NCI-H82 (cell line): ENCODE measurements around the gene LBR.
A peak's percentile ranks its signal among the peaks of the same experiment; 100 is the strongest.
"Not testable (repeated sequence)": the region's sequence is repeated elsewhere in the genome, so short reads cannot be mapped to it uniquely, and the experiment has no call there.

Source experiments
- DNase-seq: peaks from one replicate; lab custom pipeline; 2025; lab: John Stamatoyannopoulos, UW

Gene LBR

DNA sequence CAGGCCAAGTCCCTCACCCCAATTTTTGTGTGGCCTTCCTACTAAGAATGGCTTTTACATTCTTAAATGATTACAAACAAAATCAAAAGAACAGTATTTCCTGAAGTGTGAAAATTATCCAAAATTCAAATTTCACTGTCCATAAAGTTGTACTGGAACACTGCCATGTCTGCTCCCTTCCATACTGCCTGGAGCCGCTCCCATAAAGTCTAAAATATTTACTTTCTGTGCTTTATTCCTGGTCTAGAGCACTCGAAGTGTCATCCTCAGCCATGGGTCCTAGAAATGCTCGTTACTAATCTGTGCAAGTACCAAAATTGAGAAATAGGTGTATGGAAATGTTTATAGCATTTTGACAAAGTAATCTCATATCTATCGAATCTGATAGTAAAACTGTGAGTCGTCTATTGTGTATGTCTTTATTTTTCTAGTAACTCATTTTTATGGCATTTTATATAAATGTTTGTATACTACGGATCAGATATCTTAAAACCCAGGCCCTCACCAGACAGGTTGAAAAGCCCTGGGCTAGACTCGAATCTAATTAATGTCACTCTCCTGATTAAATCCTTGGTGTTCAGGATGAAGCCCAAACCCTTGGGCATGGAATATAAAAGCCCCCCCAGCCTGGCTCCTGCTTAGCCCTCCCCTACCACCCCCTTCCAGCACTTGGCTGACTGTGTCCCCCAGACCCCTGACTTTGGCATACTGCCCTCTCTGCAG, 4.9 kb downstream of the LBR start:
- peak; percentile 94 for DNase-seq

DNA sequence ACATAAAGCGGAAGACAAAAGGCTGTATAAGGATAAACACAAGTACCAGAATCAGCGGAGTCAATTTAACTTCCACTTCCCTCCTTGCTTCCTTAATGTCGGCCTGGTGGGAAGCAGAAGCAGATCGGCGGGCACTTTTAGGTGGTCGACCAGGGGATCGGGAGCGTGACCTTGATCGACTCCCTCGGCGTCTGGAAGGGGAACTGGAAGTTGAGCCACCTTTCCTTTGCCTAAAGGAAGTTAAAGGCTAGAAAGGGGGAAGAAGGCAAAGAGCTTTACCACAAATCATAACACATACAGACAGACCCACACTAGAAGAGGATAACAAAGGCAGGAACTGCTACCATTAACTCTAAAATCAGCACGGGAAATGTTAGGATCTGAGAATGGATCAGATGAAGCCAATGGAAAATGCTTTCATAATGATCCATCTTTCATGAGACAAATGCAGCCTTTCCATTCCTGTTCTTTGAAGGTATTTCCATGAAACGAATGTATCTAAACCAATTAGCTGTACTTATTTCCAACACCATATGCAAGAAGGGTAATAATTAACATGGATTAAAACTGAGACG, 5.7 kb downstream of the LBR start:
- DNase-seq = peak; percentile 31

DNA sequence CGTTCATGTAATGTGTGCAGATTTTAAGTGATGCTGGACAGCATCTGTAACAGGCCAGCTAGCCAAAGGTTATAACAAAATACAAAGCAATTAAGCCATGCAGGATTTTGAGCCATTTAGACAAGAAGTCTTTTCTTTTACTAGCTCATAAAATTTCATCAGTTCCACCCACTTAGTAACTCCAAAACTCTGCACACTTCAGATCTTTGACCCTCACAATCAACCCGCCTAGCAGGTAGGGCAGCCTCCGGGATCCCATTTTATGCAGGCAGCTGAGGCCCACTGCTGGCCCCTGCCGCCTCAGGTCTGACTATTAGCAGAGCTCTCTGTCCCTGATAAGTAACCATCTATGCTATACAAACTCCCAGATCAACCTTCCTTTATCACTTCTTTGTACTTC, 9.2 kb downstream of the LBR start:
- no peak for DNase-seq

DNA sequence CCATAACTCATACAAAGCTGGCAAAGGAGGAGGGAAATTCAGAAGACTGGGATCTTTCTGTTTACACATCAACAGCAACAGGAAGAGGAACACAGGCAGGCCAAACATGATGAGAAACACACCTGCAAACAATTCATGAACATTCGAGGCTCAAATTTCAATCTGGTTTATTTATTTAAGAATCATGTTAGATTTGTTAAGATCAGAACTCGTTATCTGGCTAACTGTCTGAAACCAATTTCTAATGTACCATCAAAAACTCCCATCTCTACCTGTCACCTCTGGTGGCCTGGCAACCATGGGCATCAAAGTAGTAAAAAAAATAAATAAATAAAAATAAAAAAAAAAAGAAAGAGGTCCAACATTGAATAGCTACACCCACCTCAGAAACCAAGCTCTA, 9.8 kb downstream of the LBR start:
- no peak for DNase-seq

DNA sequence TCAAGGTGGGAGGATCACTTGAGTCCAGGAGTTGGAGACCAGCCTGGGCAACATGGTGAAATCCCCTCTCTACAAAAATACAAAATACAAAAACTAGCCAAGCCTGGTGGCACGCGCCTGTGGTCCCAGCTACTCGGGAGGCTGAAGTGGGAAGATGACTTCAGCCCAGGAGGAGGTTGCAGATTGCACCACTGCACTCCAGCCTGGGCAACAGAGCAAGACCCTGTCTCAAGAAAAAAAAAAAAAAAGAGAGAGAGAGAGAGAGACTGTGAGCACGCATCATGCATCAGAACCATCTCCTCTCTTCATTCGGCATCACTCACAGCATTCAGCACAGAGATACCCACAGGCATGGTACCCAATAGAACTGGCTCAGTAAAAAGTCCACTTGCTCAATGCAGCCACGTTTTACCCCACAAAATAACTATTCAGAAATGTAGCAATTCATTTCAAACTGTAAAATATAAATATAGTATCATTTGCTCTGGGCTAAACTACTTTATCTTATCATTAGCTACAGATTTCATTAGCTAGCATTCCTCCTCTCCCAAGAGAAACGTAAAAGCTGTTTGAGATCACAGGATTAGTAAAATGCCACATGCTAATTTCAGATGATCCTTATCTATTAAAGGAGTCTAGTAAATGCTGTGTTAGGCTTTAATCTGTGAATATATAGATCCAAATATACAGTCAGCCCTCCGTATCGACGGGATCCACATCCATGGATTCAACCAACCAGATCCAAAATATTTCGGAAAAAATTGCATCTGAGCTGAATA, 11.7 kb downstream of the LBR start:
- DNase-seq = peak; percentile 21

DNA sequence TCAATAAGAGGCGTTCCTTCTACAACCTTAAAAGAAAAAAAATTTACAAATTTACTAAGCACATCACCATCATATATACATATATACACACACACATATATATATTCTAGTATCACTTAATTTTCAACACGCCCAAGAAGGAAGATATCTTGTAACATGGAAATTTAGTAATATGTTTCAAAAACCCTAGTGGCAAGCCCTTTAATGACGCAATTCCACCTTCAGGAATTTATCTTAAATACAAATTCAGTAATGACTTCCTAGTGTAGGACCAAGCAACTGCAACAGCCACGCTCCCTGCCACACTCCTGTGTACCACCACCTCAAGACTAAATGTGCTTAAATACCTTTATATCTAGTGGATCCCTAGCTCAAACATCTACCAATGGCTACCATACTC, 12.5 kb downstream of the LBR start:
- DNase-seq = no peak

DNA sequence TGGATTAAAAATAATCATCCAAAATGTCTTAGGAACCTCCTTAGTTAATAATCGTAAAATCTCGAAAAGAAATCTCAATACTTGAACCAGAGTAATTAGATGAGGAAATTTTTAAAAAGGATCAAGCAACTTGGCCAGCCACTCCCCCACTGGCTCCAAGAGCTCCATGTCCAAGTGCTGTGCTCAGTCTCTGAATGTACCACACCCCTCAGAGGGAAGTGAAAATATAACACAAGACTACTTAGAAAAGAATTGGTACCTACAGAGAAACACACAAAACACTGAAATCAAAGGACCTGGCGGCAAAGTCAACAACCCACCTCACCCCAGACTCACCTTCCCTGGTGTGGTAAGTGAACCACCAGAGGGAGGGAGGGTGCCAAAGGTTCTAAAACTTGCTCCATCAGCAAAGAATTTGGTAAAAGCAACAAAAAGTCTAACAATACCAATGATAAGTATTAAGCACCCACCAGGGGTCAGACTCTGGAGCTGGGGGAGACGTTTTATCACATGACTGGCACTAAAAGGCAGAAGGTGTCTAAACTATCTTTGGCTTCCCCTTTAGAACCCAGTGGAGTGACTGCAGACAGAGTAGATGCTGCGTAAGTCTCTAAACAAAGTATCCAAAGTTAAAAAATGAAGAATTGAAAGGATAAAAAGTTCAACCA, 14.0 kb downstream of the LBR start:
- no peak for DNase-seq

DNA sequence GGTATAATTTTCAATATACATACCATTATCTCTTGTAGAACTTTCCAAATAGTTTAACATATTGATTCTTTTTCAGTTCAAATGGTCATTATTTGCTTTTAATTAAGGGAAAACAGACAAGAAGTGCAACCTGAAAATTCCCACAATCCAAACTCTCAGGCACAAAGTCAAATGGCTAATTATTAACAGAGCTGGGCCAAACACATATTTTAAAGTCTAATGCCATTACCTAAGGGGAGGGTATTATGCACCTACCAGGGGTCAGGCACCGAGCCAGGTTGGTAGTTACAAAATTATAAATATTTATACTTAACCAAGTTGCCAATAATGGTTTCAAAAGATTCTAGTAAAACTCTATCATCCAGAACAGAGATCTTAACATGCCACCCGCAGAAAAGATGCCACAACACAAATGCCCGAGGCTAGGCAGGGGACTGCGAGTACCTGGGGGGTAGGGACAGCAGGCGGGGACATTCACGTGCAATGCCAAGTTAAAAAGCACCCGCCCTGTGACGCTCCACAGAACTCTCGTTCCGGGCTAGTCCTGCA, 15.0 kb downstream of the LBR start:
- no peak for DNase-seq

DNA sequence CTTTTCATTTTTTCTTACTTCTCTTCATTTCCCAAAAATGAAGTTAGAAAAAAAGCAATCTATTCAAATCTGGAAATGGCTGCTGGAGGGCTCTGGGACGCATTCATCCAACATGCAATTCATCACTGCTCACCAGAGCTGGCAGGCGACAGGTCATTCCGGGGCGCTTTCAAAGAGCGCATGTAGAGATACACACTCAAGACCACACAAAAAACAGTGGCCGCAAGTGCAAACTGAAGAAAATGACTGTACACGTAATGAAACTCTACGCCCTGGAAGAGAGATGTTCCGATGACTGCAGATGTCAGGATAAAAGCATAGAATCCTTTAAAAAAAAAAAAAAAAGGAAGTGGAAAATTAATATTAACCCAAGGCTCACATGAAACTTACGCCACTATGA, 15.5 kb downstream of the LBR start:
- DNase-seq = no peak

DNA sequence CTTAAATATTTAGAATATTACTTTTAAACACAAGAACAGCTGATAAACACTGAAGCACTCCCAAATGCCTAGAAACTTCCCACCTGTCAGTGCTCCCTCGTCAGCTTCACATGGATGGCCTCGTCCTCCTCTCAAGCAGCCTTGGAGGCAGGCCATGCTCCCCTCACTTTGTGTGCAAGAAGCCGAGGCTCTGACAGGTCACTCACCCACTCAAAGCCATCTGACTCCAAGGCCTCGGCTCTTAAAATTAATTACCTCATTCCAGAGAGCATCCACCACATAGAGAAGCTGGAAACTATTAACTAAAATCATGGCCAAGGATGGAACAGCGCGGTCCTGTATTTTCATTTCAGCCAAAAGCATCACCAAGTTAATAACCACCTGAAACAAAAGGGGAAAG, 17.8 kb downstream of the LBR start:
- DNase-seq = peak; percentile 23

DNA sequence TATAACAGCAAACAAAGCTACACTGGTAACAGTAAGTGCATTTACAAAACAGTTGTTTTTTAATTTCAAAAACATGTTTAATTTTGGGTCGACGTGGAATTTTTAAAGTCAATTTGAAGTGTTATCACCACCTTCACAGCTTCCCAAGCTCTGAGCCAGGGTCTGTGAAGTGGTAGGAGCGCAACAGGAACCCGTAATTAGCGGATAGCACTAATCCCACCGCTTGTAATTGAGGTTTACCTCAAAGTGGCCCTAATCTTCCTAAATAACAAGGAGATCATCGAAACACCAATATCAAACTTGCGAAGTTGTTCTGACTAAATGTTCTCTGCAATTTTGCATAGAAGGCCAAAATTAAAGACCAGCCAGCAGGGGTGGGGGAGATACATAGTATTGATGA, 18.8 kb downstream of the LBR start:
- peak; percentile 86 for DNase-seq

DNA sequence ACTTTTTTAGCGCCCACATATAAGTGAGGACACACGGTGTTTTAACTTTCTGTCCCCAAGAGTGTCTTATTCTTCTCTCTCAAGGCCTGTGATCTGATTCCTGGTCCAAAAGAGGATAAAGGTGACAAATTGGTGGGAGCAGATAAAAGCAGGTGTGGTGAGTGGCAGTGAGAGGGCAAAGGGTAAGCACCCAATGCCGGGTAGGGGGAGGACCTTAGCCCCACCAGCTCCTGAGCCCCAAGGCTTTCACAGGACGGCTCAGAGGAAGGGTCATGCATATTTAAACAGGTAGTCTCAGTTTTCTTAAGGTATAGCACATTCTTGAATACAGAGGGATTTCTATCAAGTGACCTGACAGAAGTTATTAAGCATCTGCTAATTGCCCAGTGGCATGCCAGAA, 19.6 kb downstream of the LBR start:
- no peak for DNase-seq

DNA sequence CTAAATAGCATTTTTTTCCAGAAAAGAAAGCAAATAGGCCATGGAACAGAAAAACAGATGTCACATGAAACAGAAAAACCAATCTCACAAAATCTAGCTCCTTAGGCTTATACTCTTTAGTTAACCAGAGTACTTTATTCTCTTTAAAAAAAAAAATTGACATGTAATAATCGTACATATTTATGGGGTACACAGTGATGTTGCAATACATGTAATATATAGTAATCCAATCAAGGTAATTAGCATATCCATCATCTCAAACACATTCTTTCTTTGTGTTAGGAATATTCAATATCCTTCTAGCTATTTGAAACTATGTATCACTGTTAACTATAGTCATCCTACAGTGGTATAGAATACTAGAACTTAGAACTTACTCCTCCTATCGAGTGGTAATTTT, 20.1 kb downstream of the LBR start:
- DNase-seq = no peak

DNA sequence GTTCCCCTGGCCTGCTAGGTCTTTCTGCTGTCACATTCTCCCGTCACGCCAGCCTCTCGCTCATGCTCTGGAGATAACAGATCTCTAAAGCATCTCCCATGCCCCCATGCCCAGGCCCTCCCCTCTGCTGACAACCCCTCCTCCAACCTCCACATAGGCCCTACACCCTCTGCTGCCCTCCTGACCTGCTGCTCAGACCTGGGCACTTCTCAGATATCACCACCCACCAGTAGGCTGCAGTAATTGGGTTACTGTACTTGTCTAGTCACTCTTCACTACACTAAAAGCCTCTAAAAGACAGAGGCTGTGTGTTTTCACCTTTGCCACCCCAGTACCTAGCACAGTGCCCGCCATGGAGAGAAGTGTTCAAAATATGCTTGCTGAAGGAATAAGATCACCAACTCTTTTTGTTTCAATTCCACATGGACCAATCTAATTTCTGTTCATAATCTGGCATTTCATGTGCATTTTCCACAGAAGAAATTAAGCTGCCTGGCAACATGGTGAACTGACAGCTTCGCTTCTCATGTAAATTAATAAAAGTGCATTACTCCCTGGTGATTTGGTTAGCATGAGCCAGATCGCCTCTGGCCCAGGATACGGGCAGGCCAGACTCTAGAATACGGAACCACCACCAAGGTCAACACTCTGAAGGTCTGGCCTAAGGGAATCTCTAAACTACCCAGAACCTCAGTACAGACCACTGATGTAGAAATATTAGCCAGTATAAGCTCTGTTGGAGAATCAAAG, 20.7 kb downstream of the LBR start:
- DNase-seq = no peak

DNA sequence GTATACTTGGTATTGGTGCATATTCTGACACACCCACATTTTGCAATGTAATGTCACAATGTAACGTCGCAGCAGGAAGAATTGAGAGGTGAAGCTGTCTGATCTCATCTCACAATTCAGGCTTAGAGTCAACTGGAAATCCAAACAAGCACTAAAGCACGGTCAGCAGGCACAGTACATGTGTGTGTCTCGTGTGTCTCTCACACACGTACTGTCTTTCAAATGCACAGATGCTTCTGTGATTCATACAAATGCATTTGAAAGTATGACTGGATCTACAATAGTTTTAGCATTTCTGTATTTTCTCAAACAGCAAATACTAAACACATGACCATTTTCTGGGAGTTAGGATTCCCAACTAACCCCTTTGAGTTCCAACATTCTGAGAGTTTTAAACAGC, 26.9 kb downstream of the LBR start:
- no peak for DNase-seq

DNA sequence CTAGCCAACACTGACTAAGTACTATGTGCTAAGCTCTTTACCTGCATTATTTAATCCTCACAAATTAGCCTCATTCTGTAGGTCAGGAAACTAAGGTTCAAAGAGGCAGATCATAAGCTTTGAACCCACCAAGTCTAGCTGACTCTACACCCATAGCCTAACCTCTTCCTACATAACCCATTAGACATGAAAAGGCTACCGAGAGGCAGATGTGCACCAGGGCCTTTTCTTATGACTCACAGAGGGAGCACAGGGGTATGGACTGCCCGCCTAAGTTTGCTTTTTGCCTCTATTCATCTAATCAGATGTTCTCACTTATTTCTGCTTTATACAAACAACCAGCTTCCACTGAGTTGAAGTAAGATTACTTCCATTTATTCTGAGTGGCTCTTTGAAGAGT, 31.5 kb downstream of the LBR start:
- DNase-seq = no peak

DNA sequence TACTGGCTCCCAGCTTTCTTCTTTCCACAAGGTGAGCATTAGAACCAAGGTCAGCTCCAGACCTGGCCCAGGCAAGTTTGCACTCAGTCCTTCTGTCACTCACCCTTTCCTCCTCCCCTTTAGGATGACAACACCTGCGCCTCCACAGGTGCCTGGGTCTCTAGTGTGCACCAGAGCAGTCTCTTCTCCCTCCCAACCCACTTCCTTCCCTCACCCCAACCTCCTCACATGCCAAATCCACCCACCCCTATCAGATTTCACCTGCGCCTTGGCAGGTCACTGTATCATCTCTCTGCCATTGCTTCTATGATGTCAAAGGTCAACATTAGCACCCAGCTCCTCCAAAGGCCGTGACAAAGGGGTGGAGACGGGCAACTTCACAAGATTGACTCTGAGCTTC, 38.0 kb downstream of the LBR start:
- no peak for DNase-seq

DNA sequence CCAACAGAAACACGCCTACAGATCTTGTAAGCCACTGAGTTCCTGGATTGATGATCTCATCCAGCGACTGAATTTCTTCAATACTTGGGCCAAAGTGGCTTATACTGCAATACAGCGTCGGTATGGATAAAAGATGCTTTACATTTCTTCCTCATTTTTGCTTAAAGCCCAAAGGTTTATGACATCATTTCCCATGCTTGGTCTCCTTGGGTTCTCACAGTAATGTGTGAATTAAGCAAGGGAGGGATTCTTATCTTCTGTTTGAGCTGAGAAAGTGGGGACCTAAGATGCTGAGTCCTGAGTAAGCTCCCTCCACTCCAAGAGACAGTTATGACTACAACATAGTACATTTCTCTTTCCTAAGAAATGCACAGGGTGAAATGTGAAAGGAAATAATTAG, 39.5 kb downstream of the LBR start:
- DNase-seq = no peak

DNA sequence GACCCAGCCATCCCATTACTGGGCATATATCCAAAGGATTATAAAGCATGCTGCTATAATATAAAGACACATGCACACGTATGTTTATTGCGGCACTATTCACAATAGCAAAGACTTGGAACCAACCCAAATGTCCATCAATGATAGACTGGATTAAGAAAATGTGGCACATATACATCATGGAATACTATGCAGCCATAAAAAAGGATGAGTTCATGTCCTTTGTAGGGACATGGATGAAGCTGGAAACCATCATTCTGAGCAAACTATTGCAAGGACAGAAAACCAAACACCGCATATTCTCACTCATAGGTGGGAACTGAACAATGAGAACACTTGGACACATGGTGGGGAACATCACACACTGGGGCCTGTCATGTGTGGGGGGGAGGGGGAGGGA, 41.0 kb downstream of the LBR start:
- DNase-seq = not testable (repeated sequence)

DNA sequence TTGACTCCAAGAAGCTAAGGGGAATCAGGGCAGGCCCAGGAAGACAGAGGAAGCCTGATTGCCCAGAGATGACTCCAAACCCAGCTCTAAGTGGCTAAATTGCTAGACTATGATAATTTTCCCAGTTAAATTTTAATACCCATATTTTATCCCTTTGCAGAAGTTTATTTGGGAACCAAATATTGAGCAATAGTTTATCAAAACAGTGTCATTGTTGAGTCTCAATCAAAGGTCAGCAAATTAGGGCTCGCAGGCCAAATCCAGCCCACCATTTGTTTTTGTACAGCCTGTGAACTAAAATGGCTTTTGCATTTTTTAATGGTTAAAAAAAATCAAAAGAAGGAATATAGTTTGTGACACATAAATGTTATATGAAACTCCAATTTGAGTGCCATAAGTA, 47.1 kb downstream of the LBR start:
- DNase-seq = no peak

DNA sequence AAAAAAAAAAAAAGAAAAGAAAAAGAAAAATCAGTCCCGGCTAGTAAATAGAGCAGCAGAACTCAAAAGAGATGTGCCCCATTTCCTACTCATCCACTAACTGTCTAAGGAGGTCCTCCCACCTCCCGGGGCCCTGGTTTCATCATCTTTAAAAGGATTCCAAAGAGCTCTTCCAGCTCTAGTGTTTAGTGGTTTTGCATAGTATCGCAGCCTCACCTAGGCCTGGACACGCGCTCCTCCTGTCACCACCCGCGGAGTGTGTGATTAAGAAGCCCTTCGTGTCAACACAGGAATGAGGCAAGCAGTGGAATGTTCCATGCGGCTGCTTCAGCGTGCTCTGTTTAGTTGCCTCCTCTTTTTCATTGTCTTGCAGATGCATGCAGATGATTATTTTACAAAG, 49.0 kb downstream of the LBR start:
- peak; percentile 15 for DNase-seq

DNA sequence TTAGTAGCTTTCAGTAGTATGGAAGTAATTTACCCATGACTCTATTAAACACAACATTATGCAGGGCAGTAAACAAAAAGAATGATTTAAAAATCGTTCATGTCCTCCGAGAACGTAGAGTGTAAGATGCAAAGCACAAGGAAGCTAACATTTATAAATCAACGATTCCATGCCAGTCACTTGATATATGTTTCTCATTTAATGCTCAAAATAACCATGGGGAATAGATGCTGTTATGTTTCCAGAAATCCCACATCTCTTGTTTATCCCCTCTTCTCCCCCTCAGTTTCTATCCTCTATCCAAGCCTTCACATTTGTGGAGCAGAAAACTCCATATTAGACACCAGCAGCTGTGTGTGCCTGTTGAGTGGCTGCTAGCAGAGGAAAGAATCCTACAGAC, 52.8 kb downstream of the LBR start:
- no peak for DNase-seq
